Endothelial cell (in vitro differentiated cells): ENCODE results near the gene QSOX1. TPM values are rescaled to one million over a fixed set of nuclear protein-coding genes. Genes with fewer than 3 reads are reported as not detected.

Experiments
- DNase-seq: peaks from one replicate; pipeline ENCODE4 v3.0.0; 2021; ENCODE audit warnings: low spot score
- H3K27ac Mint-ChIP-seq: one replicate; pipeline ENCODE4 v1.8.0; 2021; ENCODE audit warnings: mixed read lengths, inconsistent platforms; ENCODE audit not compliant: unreplicated experiment
- H3K27me3 Mint-ChIP-seq: one replicate; pipeline ENCODE4 v1.8.0; 2021; ENCODE audit warnings: mild to moderate bottlenecking, moderate library complexity, mixed read lengths, inconsistent platforms; ENCODE audit not compliant: unreplicated experiment
- H3K36me3 Mint-ChIP-seq: one replicate; pipeline ENCODE4 v1.8.0; 2021; ENCODE audit warnings: mild to moderate bottlenecking, low read depth, mixed read lengths, inconsistent platforms; ENCODE audit not compliant: unreplicated experiment
- H3K4me1 Mint-ChIP-seq: one replicate; pipeline ENCODE4 v1.8.0; 2021; ENCODE audit warnings: mild to moderate bottlenecking, mixed read lengths, inconsistent platforms; ENCODE audit not compliant: unreplicated experiment
- H3K4me3 Mint-ChIP-seq: one replicate; pipeline ENCODE4 v1.8.0; 2021; ENCODE audit warnings: mild to moderate bottlenecking, mixed read lengths, inconsistent platforms; ENCODE audit not compliant: unreplicated experiment
- H3K9me3 Mint-ChIP-seq: one replicate; pipeline ENCODE4 v1.8.0; 2021; ENCODE audit warnings: mixed read lengths, inconsistent platforms; ENCODE audit not compliant: unreplicated experiment
- total RNA-seq: library from RNA; stranded (reverse); fragmentation: NEBNext Ultra II Directional; extraction: Animal tissue kit (Norgen Biotek cat#: 25700); gene quantifications from one replicate; pipeline ENCODE4 v1.2.1, GENCODE V29; 2021; ENCODE audit not compliant: unreplicated experiment
- TF ChIP-seq, protein P1 (sequence below): fragments of 200-600 bp; sonication (generic); IDR thresholded peaks from one replicate; pipeline ENCODE4 v1.5.0; 2021; ENCODE audit warnings: antibody characterized with exemption; ENCODE audit not compliant: unreplicated experiment

QSOX1 gene
- total RNA-seq, 1 donor from 2014 or later: 199 TPM

DNA sequence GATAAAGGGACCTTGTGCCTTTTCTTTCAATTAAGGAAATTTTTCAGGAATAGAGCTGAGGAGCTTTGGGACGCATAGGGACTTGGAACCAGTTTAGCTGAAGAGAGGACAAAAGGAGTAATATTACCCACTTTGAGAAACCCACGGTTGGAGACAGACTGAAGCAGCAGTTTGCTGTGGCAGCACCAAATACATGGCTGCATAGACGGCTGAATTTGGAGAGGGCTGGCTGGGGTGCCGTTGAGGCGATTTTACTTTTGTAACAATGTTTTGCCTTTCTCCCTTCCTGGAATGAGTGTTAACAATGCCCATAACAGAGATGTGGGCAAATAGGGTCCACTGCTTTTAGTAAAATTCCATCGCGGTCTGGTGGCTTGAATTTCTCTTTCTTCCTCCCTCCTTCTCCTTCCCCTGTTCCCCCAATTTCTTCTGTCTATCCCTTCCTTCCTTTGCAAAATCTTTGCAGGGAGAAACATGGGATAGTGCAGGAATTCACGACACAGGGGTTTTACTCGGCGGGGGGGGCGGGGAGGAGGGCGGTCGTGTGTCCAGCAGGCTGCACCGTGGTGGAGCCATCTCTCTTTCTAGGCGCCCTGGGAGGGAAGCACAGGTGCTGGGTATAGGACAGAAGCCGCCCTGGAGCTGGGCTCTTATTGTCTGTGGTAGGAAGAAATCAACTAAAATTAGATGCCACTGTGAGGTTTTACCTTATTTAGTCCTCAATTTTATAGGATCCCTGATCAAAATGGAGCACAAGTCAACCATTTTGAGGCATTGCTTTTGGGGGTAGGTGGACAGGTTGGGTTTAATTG is 82.2 kb downstream of the QSOX1 start:
- peak overlapping the region; percentile 44 for H3K4me3 Mint-ChIP-seq
- H3K4me1 Mint-ChIP-seq: peaks cover 16% of the 10 kb centered on the region
- no peak overlapping the region for H3K27ac Mint-ChIP-seq
- DNase-seq: no peak
- no peaks in the 10 kb centered on the region for H3K9me3 Mint-ChIP-seq
- TF ChIP-seq, protein P1, sequence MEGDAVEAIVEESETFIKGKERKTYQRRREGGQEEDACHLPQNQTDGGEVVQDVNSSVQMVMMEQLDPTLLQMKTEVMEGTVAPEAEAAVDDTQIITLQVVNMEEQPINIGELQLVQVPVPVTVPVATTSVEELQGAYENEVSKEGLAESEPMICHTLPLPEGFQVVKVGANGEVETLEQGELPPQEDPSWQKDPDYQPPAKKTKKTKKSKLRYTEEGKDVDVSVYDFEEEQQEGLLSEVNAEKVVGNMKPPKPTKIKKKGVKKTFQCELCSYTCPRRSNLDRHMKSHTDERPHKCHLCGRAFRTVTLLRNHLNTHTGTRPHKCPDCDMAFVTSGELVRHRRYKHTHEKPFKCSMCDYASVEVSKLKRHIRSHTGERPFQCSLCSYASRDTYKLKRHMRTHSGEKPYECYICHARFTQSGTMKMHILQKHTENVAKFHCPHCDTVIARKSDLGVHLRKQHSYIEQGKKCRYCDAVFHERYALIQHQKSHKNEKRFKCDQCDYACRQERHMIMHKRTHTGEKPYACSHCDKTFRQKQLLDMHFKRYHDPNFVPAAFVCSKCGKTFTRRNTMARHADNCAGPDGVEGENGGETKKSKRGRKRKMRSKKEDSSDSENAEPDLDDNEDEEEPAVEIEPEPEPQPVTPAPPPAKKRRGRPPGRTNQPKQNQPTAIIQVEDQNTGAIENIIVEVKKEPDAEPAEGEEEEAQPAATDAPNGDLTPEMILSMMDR: no peak
- H3K27me3 Mint-ChIP-seq: peaks cover 30% of the 10 kb centered on the region
- H3K36me3 Mint-ChIP-seq: no peaks in the 10 kb centered on the region

DNA sequence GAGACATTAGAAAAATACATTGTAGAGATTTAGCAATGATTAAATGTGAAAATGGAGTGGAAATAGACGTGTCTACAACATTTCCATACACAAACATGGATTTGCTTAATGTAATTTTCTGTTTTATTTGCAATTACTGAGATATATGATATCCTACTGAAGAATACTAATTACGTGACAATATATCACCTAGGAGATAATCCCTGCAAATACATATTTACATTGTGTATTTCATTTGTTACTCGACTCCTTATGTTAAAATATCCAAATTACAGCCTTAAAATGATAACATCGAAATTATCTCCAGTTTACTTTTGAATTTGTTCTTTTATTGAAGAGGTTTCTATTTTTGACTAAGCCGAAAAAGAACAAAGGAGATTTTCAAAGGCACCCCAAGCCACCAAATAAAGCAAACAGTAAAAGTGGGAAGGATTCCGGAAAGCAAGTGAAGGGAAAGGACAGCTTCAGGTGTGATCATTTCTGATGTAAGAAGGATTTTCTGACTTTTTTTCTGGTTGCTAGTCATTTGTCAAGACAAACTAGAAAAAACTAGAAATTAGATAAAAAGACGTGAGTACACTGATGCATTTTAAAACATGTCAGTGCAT is 83.3 kb downstream of the QSOX1 start:
- H3K4me1 Mint-ChIP-seq: peaks cover 16% of the 10 kb centered on the region
- H3K27ac Mint-ChIP-seq: no peak overlapping the region

DNA sequence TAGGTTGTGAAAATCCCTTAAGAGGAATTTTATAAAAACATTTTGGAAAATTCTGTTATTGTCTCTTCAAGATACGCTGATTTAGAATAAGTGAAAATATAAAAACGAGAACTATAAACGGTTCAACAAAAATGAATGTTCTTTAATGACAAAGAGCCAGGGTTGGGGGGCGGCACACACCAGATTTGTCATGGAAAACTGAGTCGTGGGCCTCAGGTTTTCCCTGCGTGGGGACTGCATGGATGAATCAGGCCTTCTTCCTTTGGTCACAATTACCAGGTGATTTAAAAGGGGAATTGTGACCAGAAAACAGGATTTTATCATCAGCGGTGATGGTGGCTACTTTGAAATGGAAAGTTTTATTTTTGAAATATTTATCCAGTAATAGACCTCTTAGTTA is 84.0 kb downstream of the QSOX1 start:
- Mint-ChIP-seq H3K27ac (no peak overlapping the region), H3K4me1 (peaks cover 16% of the 10 kb centered on the region), H3K27me3 (peaks cover 22% of the 10 kb centered on the region), H3K9me3 (no peaks in the 10 kb centered on the region), H3K4me3 (no peak overlapping the region), H3K36me3 (no peaks in the 10 kb centered on the region)
- TF ChIP-seq, protein P1: no peak
- no peak for DNase-seq

More for the DNA sequence above, 83.3 kb downstream of the QSOX1 start:
- H3K27me3 Mint-ChIP-seq: peaks cover 25% of the 10 kb centered on the region
- H3K36me3 Mint-ChIP-seq: no peaks in the 10 kb centered on the region
- TF ChIP-seq, protein P1: no peak
- no peak overlapping the region for H3K4me3 Mint-ChIP-seq
- no peak for DNase-seq
- H3K9me3 Mint-ChIP-seq: no peaks in the 10 kb centered on the region

DNA sequence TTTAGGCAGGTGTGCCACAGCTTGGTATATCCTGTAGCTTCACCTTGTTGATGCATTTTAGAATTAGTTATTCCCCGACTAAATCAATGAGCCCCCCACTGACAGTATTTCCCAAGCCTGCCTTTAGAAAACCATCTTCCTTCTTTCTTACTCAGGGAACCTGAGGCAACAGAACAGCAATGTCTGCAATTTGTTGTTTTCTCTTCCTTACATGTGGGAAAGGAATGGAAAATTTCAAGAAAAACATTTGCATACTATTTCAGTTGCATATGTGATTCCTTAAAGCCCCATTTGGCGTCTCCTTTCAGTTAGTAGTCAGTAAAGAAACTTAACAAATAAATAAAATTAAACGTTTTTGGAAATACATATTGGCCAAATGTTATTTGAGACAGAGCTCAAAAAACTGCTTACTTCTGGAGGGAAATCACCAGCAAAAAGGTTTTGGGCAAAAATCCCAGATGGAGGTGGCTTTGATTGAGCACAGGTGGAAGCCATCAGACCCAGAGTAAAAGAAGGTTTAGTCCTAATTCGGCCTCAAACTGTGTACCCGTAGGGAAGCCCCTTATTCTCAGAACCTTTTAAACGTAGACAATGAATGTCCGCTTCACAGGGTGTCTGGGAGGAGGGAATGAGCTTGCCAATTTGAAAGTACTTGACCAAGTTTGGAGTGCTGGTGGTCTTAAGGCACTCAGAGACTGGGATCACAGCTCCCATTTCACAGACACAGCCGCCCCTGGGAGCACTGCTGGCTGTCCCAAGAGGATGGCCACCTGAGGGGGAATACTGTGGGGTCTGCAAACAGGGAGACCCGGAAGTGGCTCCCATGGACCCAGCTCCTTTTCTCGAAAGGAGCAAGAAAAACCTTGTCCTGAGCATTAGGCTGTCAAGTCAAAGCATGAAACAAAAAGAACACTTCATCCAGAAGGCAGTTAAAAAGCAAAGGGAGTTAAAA is 84.8 kb downstream of the QSOX1 start:
- H3K4me3 Mint-ChIP-seq: no peak overlapping the region
- H3K9me3 Mint-ChIP-seq: no peaks in the 10 kb centered on the region
- H3K36me3 Mint-ChIP-seq: no peaks in the 10 kb centered on the region
- H3K27me3 Mint-ChIP-seq: peaks cover 18% of the 10 kb centered on the region
- TF ChIP-seq, protein P1: no peak
- H3K27ac Mint-ChIP-seq: no peak overlapping the region
- DNase-seq: no peak
- peaks cover 12% of the 10 kb centered on the region for H3K4me1 Mint-ChIP-seq
